Mucosa of stomach (tissue), 1 donor: ENCODE data around the gene SERTAD3.
A peak's percentile ranks its signal among the peaks of the same experiment; 100 is the strongest.
"Not testable (repeated sequence)": the region's sequence is repeated elsewhere in the genome, so short reads cannot be mapped to it uniquely, and the experiment has no call there.

Experiments used
- H3K27me3 ChIP-seq: one replicate; pipeline ENCODE4 v1.7.0; 2013; ENCODE audit warnings: mild to moderate bottlenecking, low read length; ENCODE audit not compliant: control insufficient read depth, insufficient read depth
- H3K36me3 ChIP-seq: one replicate; pipeline ENCODE4 v1.7.0; 2013; ENCODE audit warnings: low read length; ENCODE audit not compliant: control insufficient read depth, insufficient read depth
- H3K4me1 ChIP-seq: one replicate; pipeline ENCODE4 v1.7.0; 2013; ENCODE audit warnings: mild to moderate bottlenecking, low read length; ENCODE audit not compliant: control insufficient read depth, insufficient read depth
- H3K4me3 ChIP-seq: one replicate; pipeline ENCODE4 v1.7.0; 2013; ENCODE audit warnings: low read length
- H3K9ac ChIP-seq: one replicate; pipeline ENCODE4 v1.7.0; 2013; ENCODE audit warnings: mild to moderate bottlenecking, low read length, moderate library complexity
- H3K9me3 ChIP-seq: one replicate; pipeline ENCODE4 v1.7.0; 2013; ENCODE audit warnings: mild to moderate bottlenecking, low read length, moderate library complexity; ENCODE audit not compliant: control insufficient read depth
- donor health status: Pancreatic carcinoma.

Gene SERTAD3

GRCh38 chr19:40411958-40412499 lies 32.1 kb downstream of the SERTAD3 start:
- Histone ChIP-seq H3K9me3 (no peaks in the 10 kb centered on the region), H3K4me1 (peaks cover 5% of the 10 kb centered on the region), H3K9ac (peak overlapping the region; percentile 3), H3K36me3 (no peaks in the 10 kb centered on the region), H3K4me3 (no peak overlapping the region), H3K27me3 (no peaks in the 10 kb centered on the region)

DNA sequence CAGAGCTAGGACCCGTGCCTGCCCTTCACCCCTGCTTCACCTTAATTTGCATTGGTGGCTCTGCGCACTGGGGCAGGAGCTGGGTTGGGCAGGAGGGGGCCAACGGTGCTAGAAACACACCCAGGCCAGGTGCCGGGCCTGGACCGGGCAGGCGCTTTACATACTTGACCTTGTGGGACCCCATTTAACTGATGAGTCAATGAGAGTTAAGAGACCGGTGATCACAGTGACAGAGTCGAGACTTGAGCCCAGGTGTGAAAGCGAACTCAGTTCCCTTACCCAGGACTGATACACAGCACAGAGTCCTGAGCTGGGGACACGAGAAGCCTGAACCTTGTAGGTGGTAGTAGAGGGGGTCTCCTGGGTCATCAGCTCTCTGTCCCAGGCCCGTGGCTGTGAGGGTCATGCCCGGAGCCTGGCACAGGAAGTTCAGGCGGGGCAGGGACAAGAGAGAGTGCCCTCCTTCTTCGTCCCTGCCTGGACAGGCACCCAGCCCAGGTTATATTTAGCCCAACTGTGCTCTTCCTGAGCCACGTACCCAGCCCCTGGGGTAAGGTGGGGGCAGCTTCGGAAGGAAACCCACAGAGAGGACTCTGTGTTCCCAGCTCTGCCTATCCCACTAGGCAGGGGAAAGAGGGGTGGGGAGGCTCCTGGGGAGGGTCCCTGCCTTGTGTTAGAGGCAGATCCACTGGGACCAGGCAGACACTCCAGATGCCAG lies 32.9 kb downstream of the SERTAD3 start:
- H3K36me3 ChIP-seq, result no peaks in the 10 kb centered on the region
- H3K4me3 ChIP-seq, result no peak overlapping the region
- H3K9me3 ChIP-seq, result no peaks in the 10 kb centered on the region

GRCh38 chr19:40410030-40410389 lies 34.1 kb downstream of the SERTAD3 start:
- Histone ChIP-seq H3K9ac (no peak overlapping the region), H3K4me1 (peaks cover 5% of the 10 kb centered on the region), H3K36me3 (no peaks in the 10 kb centered on the region), H3K4me3 (no peak overlapping the region), H3K27me3 (no peaks in the 10 kb centered on the region), H3K9me3 (no peaks in the 10 kb centered on the region)

More for the DNA sequence above, 32.9 kb downstream of the SERTAD3 start:
- Histone ChIP-seq H3K4me1 (peaks cover 5% of the 10 kb centered on the region), H3K9ac (no peak overlapping the region), H3K27me3 (no peaks in the 10 kb centered on the region)

DNA sequence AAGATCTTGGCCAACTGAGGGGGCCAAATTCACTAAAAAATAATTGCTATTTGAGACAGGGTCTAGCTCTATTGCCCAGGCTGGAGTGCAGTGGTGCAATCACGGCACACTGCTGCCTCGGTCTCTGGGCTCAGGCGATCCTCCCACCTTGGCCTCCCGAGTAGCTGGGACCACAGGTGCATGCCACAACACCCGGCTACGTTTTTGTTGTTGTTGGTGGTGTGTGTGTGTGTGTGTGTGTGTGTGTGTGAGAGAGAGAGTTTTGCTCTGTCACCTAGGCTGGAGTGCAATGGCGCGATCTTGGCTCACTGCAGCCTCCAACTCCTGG lies 35.6 kb downstream of the SERTAD3 start:
- not testable (repeated sequence) for H3K27me3 ChIP-seq, H3K4me1 ChIP-seq, H3K36me3 ChIP-seq, H3K4me3 ChIP-seq, H3K9ac ChIP-seq, H3K9me3 ChIP-seq

DNA sequence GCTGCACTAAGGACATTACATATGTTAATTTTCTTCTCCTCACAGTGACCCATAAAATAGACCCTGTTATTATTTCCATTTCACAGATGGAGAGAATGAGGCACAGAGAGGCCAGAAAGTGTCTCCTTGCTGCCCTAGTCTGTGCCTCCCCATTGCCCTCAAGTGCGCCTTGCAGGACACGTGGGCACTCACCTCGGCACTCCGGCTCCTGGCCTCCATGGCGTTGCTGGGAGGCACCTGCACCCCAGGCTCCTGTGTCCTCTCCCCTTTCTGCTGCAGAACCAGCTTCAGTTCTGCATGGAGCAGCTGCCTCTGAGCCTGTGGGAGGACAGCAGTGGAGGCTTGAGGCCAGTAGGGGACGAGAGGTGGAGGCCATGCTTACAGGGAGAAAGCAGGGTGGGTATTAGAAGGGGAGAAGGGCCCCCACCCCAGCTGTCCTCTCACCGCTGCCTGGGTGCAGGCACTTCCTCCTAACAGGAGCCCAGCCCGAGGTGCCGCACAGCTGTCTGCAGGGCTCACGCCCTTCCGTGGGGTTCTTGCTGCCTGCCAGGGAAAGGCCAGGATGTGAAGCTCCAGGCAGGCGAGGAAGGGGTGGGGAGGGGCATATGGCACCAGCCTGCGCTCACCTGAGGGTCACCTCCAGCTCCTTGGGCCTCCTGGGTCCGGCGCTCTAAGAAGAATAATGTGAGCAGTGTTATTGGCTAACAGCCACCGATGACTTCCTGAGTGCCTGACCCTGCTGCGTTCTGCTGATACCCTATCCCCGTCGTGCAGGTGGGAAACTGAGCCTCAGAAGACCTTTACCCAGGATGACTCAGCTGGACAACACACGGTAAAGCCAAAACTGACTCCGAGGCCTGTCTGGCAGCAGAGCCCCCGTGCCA lies 36.2 kb downstream of the SERTAD3 start:
- no peak overlapping the region for H3K4me3 ChIP-seq
- H3K4me1 ChIP-seq, result peaks cover 8% of the 10 kb centered on the region
- H3K27me3 ChIP-seq, result no peaks in the 10 kb centered on the region
- H3K9ac ChIP-seq, result no peak overlapping the region
- H3K9me3 ChIP-seq, result no peaks in the 10 kb centered on the region
- H3K36me3 ChIP-seq, result no peaks in the 10 kb centered on the region

- Histone ChIP-seq H3K27me3 (no peaks in the 10 kb centered on the region), H3K36me3 (no peaks in the 10 kb centered on the region), H3K4me3 (no peak overlapping the region), H3K9ac (peak overlapping the region; percentile 47), H3K9me3 (no peaks in the 10 kb centered on the region), H3K4me1 (peaks cover 8% of the 10 kb centered on the region)
Observed at GRCh38 chr19:40403262-40403984, 40.7 kb downstream of the SERTAD3 start.

DNA sequence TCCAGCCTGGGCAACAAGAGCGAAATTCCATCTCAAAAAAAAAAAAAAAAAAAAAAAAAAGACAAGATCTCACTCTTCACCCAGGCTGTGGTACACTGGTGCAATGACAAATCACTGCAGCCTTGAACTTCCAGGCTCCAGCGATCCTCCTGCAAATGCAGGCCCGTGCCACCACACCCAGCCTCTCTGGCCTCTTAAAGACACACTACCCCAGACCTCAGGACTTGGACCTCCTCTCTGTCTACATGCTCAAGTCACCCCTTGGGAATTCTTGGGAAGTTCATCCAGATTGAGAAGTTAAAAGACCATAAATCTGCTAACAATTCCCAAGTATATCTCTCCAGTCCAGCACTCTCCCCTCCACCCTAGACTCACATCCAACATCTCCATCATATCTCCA lies 43.6 kb downstream of the SERTAD3 start:
- Histone ChIP-seq H3K4me3 (no peak overlapping the region), H3K4me1 (peaks cover 4% of the 10 kb centered on the region), H3K9ac (no peak overlapping the region), H3K9me3 (no peaks in the 10 kb centered on the region), H3K36me3 (no peaks in the 10 kb centered on the region), H3K27me3 (no peaks in the 10 kb centered on the region)

- H3K9ac ChIP-seq, result no peak overlapping the region
- H3K27me3 ChIP-seq, result no peaks in the 10 kb centered on the region
- H3K36me3 ChIP-seq, result no peaks in the 10 kb centered on the region
- no peak overlapping the region for H3K4me3 ChIP-seq
- no peaks in the 10 kb centered on the region for H3K9me3 ChIP-seq
- H3K4me1 ChIP-seq, result peaks cover 4% of the 10 kb centered on the region
Observed at GRCh38 chr19:40398417-40399131, 45.6 kb downstream of the SERTAD3 start.

GRCh38 chr19:40397568-40397906 lies 46.6 kb downstream of the SERTAD3 start:
- no peaks in the 10 kb centered on the region for H3K36me3 ChIP-seq
- H3K27me3 ChIP-seq, result no peaks in the 10 kb centered on the region
- peaks cover 7% of the 10 kb centered on the region for H3K4me1 ChIP-seq
- H3K9me3 ChIP-seq, result no peaks in the 10 kb centered on the region
- H3K4me3 ChIP-seq, result no peak overlapping the region
- H3K9ac ChIP-seq, result no peak overlapping the region

- no peaks in the 10 kb centered on the region for H3K9me3 ChIP-seq
- no peaks in the 10 kb centered on the region for H3K36me3 ChIP-seq
- no peak overlapping the region for H3K4me3 ChIP-seq
- H3K27me3 ChIP-seq, result no peaks in the 10 kb centered on the region
- no peak overlapping the region for H3K9ac ChIP-seq
- H3K4me1 ChIP-seq, result peaks cover 7% of the 10 kb centered on the region
Observed at GRCh38 chr19:40396886-40397567, 47.1 kb downstream of the SERTAD3 start.

GRCh38 chr19:40395956-40396355 lies 48.2 kb downstream of the SERTAD3 start:
- peaks cover 7% of the 10 kb centered on the region for H3K4me1 ChIP-seq
- no peaks in the 10 kb centered on the region for H3K9me3 ChIP-seq
- no peaks in the 10 kb centered on the region for H3K36me3 ChIP-seq
- H3K4me3 ChIP-seq, result no peak overlapping the region
- H3K9ac ChIP-seq, result no peak overlapping the region
- no peaks in the 10 kb centered on the region for H3K27me3 ChIP-seq
